ENCODE data around the gene PAX8.

The PAX8 gene

GRCh38 chr2:113264713-113265403 lies 13.9 kb downstream of the PAX8 start:
- DNase-seq (ENCODE audit: low spot score) = no peak

- no peak for DNase-seq (ENCODE audit: low spot score)
These were observed 15.2 kb downstream of the PAX8 start for GRCh38 chr2:113263546-113263945.

- no peak for DNase-seq (ENCODE audit: low spot score)
These were observed 17.7 kb downstream of the PAX8 start for GRCh38 chr2:113260991-113261390.

DNA sequence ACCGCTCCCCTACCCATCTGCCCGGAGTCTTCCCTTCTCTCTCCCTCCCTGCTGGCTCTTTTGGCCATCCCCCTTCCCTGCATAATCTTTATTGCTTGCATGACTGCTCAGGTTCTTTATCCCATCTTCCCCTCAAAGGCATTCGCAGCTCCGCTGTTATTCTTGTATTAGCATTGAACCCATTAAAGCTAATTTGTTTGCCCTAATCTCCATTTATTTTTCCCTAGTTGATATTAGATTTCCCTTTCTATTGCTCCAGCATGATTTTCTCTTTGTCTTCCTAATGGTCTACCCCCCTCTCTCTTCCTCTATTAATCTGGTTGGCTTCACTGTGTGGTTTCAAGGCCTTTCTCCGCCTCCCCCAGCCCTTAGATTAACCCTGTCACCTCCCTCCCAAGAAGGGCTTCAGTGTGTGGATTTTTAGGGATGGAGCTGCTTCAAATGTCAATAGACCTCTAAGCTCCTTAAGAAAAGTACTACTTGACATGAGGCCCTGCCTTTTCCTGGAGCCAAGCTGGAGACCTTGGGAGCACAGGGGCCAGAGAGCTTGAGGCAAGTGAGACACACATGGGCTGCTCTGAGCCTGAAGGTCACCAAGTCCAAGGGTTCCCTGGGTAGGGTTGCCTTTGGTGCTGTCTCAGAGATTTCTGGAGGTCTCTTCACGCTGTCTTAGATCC lies 20.1 kb downstream of the PAX8 start:
- no peak for DNase-seq (ENCODE audit: low spot score)

DNA sequence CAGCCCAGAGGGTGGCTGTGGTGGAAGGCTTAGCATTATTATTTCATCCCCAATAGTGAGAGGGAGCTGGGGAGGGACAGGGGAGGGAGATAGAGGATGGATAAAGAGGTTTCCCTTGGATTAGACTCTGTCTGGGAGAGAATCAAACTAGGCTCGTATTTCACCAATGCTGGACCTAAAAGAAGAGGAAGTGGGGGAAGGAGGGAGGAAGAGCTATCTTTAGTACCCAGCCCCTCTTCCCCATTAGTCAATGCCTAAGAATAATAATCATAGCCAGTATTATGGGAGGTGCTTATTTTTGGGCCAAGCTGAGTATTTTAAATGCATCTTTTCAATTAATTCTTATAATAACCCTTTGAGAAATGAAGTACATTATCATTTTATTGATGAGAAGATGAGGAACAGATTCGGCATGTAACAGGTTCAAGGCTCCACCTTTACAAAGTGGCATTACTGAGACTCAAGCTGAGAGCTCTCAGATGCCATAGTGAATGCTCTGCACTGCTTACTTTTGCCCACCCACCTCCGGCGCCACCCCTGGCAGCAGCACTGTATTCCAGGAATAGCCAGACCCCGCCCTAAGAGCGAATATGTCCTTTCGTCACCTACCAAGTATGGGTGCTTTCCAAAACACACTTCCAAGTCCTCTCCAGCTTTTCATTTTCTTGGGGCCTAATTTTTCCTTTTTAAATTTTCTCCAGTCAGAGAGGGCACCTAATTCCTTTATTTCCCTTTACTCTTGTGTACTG lies 21.0 kb downstream of the PAX8 start:
- no peak for DNase-seq (ENCODE audit: low spot score)

DNA sequence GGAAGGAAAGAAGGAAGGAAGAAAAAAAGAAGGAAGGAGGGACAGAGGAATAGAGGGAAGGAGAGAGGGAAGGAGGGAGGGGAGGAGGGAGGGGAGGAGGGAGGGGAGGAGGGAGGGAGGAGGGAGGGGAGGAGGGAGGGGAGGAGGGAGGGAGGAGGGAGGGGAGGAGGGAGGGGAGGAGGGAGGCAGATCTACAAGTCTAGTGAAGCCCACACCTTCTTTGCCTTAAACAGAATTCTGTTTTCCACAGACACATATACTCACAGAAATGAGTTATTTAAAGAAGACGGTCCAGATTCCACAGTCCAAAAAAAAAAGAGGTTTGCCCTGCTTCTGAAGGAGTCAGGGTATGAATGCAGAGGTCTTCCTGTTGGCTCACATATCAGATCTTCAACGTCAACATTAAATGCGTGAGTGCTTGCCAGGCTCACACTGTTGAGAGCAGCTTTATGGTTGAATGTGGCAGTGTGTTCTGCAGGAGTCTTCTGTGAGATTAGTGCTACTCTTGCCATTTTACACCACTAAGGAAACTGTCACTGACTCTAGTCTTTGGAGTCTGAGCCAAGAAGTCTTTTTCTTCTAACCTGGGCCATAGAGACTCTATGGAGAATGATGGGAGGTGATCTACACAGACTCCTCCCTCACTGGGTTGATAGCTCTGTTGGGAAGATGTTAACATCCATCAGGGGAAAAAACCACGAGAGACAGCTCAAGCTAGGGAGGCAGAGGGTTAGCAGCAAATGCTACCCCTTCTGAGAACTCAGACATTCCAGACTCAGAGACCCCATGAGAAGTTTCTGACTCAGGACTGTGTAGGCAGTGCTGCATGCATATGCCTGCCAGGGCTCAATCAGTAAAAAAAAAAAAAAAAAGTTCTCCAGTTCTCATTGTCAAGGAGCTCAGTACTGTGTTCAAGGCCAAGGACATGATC lies 23.3 kb downstream of the PAX8 start:
- no peak for DNase-seq (ENCODE audit: low spot score)

DNA sequence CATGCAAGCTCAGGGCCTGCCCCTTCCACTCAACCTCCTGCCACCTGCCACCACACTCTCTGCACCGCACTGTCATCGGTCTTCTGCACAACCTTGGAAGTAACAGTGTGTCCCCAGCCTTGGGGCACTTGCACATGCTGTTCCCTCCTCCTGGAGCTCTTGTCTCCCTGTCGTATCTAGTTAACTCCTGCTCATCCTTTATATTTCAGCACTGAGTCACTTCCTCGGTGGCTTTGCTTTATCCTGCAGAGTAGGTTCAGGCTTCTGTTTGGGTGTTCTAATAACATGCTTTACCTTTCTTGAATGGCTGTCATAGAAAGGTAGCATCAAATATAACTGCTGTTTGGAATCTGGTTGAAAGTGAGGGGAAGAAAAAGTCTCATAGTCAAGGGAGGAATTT lies 25.3 kb downstream of the PAX8 start:
- no peak for DNase-seq (ENCODE audit: low spot score)

DNA sequence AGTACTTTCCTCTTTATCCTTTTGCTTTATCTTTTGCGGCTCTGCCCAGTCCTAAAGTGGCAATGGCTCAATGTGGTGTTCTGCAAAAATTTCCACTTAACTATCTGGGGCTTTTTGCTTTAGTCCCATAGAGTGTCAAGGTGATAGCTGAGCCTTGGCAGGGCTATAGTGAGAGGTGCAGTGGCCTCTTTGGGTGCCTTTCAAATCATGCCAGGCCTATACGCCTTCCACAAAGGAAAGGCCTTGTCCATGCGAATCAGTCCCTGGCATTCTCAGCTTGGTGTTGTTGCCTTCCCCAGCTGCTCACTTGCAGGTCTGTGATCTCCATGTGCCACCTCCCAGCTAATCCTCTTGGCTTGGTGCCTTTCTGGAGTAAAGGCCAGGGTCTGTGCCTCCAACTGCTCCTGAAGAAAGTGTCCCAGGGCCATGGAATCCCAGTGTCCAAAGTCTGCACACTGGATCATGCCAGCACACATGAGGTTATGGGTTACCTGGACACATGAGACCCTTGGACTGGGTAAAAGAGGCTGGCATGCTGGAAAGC lies 26.6 kb downstream of the PAX8 start:
- DNase-seq (ENCODE audit: low spot score) = no peak

GRCh38 chr2:113251118-113251517 lies 27.6 kb downstream of the PAX8 start:
- DNase-seq (ENCODE audit: low spot score) = no peak

GRCh38 chr2:113248997-113249770 lies 29.5 kb downstream of the PAX8 start:
- peak; percentile 73 for DNase-seq (ENCODE audit: low spot score)

DNA sequence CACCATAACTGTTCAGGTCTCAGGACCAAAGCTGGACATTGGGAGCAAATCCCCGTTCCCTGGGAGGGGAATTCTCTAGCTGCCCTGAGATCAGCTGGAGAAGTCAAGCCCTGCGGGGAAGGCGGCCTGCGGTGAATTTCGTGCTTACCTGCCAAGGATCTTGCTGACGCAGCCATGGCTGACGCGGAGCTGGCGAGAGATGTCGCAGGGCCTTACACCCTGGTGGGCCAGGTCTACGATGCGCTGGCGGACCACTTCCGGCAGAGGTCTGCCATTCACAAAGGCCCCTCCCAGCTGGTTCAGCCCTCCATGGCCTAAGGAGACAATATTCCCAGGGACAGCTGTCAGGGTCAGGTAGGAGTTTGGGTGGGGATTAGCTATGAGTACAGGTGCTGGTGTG lies 32.1 kb downstream of the PAX8 start:
- DNase-seq (ENCODE audit: low spot score) = no peak

GRCh38 chr2:113245276-113245711 lies 33.4 kb downstream of the PAX8 start:
- DNase-seq (ENCODE audit: low spot score) = no peak

- DNase-seq (ENCODE audit: low spot score) = no peak
These were observed 36.4 kb downstream of the PAX8 start for GRCh38 chr2:113242327-113242726.

DNA sequence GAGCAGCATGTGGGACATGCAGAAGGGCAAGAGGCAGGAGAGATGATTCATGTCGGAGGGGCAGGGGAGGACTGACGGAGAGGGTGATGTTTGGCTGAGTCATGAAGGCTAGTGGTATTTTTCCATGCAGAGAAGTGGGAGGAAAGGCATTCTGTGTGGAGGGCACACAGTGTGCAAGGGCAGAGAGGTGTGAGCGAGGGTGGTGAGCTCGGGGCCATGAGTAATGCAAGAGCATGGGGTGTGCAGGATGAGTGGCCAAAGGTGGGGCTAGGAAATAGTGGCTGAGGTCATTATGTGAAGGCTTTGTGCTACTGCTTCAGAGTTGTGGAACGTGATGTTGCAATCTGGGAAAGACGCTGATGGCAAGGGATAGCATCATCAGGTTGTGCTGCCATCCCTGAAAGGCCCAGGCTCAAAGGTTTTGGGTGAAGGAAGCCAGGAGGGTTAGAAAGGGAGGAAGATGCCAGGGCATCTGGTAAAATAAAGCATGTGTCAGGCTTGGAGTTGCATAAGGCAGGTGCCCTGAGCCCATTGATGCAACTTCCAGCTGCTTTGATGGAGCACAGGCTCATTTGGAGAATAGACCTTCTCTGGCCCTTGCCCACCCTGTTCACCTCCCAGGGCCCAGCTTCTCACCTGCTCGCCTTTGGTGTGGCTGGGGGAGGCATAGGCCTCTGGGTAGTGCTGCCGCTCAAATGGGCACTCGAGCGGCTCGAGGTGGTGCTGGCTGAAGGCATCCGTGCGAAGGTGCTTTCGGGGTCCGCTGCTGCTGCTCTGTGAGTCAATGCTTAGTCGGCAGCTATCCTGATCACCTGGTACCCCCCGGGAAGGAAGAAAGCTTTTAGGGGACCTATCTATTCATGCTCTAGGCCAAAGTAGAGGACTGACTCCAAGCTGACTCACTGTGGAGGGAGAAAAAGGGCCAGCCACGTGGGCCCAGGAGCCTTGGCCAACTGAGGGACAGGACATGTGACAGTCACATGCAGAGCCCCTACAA lies 37.5 kb downstream of the PAX8 start:
- DNase-seq (ENCODE audit: low spot score) = no peak

- no peak for DNase-seq (ENCODE audit: low spot score)
These were observed 38.4 kb downstream of the PAX8 start for GRCh38 chr2:113240150-113240914.

DNA sequence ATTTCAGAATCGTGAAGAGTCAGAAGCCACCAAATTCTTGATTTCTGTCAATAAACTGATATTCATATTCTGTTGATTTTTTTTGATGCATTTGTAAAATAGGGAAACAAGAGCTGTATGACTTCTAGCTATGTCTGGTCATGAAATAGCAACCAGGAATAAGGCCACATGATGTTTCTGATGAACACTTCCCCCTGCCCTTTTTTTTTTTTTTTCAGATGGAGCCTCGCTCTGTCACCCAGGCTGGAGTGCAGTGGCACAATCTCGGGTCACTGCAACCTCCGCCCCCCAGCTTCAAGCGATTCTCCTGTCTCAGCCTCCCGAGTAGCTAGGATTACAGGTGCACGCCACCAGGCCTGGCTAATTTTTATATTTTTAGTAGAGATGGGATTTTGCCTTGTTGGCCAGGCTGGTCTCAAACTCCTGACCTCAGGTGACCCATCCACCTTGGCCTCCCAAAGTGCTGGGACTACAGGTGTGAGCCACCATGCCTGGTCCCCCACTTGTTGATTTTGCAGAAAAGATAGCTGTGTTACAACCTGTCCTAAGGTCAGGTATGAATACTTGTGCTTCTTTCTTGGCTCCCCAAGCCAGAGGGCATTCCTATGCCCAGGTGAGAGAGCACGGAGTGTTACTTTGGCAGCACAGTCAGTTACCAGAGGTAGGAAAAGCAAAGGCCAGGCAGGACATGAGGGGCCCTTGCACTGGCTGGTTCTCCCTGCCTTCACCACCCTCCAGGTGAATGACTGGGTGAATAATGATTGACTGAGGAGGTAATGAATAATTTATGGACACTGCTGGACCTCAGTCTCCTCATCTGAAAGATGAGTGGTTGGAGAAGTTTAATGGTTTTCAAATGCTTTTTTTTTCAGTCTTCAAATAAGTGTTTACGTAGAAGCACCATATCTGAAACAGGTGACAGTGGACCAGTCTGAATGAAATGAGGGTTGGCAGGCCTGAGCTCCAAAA lies 39.6 kb downstream of the PAX8 start:
- DNase-seq (ENCODE audit: low spot score) = no peak

DNA sequence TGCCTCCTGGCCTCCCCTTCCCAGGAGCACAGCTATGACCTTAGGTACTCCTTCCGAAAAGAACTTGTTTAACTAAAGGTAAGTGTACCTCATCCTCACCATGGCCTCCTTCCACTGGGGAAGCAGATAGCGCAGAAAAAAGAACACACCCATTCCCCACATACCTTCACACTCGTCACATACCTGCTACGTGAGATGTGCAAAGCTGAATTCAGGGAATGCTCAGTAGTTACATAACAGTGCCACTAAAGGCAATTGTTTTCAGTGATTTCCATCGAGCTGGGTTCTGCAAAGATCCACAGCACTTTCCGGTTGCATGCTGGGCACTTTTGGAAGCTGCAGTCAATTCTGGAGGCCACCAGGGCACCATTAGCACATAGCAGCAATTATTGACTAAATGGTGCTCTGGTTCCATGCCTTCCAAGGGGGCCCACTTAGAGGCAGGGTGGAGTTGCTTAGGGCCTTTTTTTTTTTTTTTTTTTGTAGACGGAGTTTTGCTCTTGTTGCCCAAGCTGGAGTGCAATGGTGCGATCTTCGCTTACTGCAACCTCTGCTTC lies 41.0 kb downstream of the PAX8 start:
- no peak for DNase-seq (ENCODE audit: low spot score)
